GM19467 (cell line): ENCODE results near the gene SFXN2.

ENCODE experiments used
- ATAC-seq: cut with Tn5 transposase; IDR thresholded peaks from one replicate; pipeline ENCODE4 v1.9.1; 2021; ENCODE audit warnings: mild to moderate bottlenecking, moderate library complexity; ENCODE audit not compliant: unreplicated experiment

SFXN2 gene

GRCh38 chr10:102775201-102775934 is 60.9 kb downstream of the SFXN2 start:
- no peak for ATAC-seq

- ATAC-seq: no peak
Observed at GRCh38 chr10:102775935-102776669, 61.7 kb downstream of the SFXN2 start.

- no peak for ATAC-seq
Observed at GRCh38 chr10:102776779-102777456, 62.5 kb downstream of the SFXN2 start.

GRCh38 chr10:102777711-102778453 is 63.4 kb downstream of the SFXN2 start:
- no peak for ATAC-seq

- no peak for ATAC-seq
Observed at GRCh38 chr10:102778781-102779180, 64.3 kb downstream of the SFXN2 start.

GRCh38 chr10:102779680-102780526 is 65.5 kb downstream of the SFXN2 start:
- no peak for ATAC-seq

GRCh38 chr10:102780527-102780808 is 66.0 kb downstream of the SFXN2 start:
- no peak for ATAC-seq

GRCh38 chr10:102781090-102781920 is 66.9 kb downstream of the SFXN2 start:
- no peak for ATAC-seq

- ATAC-seq: no peak
Observed at GRCh38 chr10:102781921-102782557, 67.6 kb downstream of the SFXN2 start.

GRCh38 chr10:102782673-102783551 is 68.5 kb downstream of the SFXN2 start:
- ATAC-seq: no peak

- no peak for ATAC-seq
Observed at GRCh38 chr10:102783568-102783967, 69.1 kb downstream of the SFXN2 start.

GRCh38 chr10:102785818-102786217 is 71.4 kb downstream of the SFXN2 start:
- no peak for ATAC-seq

- no peak for ATAC-seq
Observed at GRCh38 chr10:102791754-102792395, 77.4 kb downstream of the SFXN2 start.
